Mesendoderm (in vitro differentiated cells): ENCODE data around the gene BFSP2.

Experiments used
- DNase-seq: peaks from one replicate; pipeline ENCODE4 v3.0.0; 2013
- H2AK5ac ChIP-seq: 2 replicates; pipeline ENCODE4 v1.6.1; 2013; ENCODE audit warnings: low read length, inconsistent platforms
- H2BK120ac ChIP-seq: 2 replicates; pipeline ENCODE4 v1.6.1; 2013; ENCODE audit warnings: low read depth, mild to moderate bottlenecking, low read length, moderate library complexity, mixed read lengths
- H2BK15ac ChIP-seq: replicated peaks from 2 replicates; pipeline ENCODE4 v1.6.1; 2013; ENCODE audit warnings: low read depth, mild to moderate bottlenecking, moderate library complexity
- H2BK5ac ChIP-seq: 2 replicates; pipeline ENCODE4 v1.6.1; 2013; ENCODE audit warnings: low read length, inconsistent platforms
- H3K18ac ChIP-seq: 2 replicates; pipeline ENCODE4 v1.6.1; 2013; ENCODE audit warnings: mild to moderate bottlenecking, low read length, mixed read lengths
- H3K23ac ChIP-seq: one replicate; pipeline ENCODE4 v1.6.1; 2013; ENCODE audit warnings: low read length
- H3K27ac ChIP-seq: 2 replicates; pipeline ENCODE4 v1.5.1; 2013; ENCODE audit warnings: low read depth, mild to moderate bottlenecking, inconsistent platforms, low read length, moderate library complexity
- H3K27me3 ChIP-seq: 2 replicates; pipeline ENCODE4 v1.6.1; 2013; ENCODE audit warnings: low read length, control low read depth, mild to moderate bottlenecking, inconsistent platforms; ENCODE audit not compliant: insufficient read depth, poor library complexity
- H3K36me3 ChIP-seq: 2 replicates; pipeline ENCODE4 v1.6.1; 2013; ENCODE audit warnings: low read length, inconsistent platforms; ENCODE audit not compliant: control insufficient read depth, insufficient read depth
- H3K4ac ChIP-seq: one replicate; pipeline ENCODE4 v1.6.1; 2013; ENCODE audit warnings: low read depth, mild to moderate bottlenecking, low read length, moderate library complexity
- H3K4me1 ChIP-seq: 2 replicates; pipeline ENCODE4 v1.6.1; 2013; ENCODE audit warnings: low read depth, low read length, inconsistent platforms; ENCODE audit not compliant: control insufficient read depth
- H3K4me2 ChIP-seq: 2 replicates; pipeline ENCODE4 v1.6.1; 2013; ENCODE audit warnings: low read length
- H3K4me3 ChIP-seq: 2 replicates; pipeline ENCODE4 v1.5.1; 2013; ENCODE audit warnings: mild to moderate bottlenecking, low read length
- H3K56ac ChIP-seq: one replicate; pipeline ENCODE4 v1.6.1; 2013; ENCODE audit warnings: low read length
- H3K79me1 ChIP-seq: 2 replicates; pipeline ENCODE4 v1.6.1; 2013; ENCODE audit warnings: low read length, inconsistent platforms
- H3K79me2 ChIP-seq: 2 replicates; pipeline ENCODE4 v1.6.1; 2013; ENCODE audit warnings: mild to moderate bottlenecking, low read length; ENCODE audit not compliant: control insufficient read depth, insufficient read depth
- H3K9ac ChIP-seq: 2 replicates; pipeline ENCODE4 v1.6.1; 2013; ENCODE audit warnings: low read length, inconsistent platforms
- H4K5ac ChIP-seq: one replicate; pipeline ENCODE4 v1.6.1; 2013; ENCODE audit warnings: low read length
- H4K8ac ChIP-seq: one replicate; pipeline ENCODE4 v1.6.1; 2013; ENCODE audit warnings: low read depth, mild to moderate bottlenecking, control low read depth, low read length, moderate library complexity
- WGBS: extraction: QIAGEN DNeasy Blood & Tissue Kit; methylation state at CpG from one replicate; pipeline ENCODE4 v1.1.7; 2013; ENCODE audit warnings: low lambda C conversion rate, missing lambda C conversion rate; ENCODE audit not compliant: insufficient coverage; ENCODE audit errors: extremely low coverage; 5-methylcytosine and 5-hydroxymethylcytosine counted together

Gene BFSP2

DNA sequence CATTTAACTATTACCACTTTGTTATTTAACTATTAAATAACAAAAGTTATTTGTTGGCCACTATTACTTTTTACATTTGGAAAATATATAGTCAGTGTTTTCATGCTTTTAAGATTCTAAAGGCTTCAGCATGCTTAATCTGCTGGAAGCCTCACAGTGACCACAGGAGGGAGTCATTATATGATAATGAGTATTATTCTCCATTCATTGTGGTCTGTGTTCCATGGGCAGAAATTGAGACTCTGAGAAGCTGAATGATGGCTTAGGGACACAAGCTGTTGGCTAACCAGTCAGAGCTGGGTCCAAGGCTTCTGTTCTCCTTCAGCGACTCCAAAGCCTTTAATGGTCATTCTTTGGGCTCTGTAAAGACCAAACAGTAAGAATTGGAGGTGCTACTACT is 64.7 kb downstream of the BFSP2 start:
- WGBS = no CpG with 5 or more reads among the region's 1 CpG
- no peaks in the 10 kb centered on the region for H3K4me1 ChIP-seq

DNA sequence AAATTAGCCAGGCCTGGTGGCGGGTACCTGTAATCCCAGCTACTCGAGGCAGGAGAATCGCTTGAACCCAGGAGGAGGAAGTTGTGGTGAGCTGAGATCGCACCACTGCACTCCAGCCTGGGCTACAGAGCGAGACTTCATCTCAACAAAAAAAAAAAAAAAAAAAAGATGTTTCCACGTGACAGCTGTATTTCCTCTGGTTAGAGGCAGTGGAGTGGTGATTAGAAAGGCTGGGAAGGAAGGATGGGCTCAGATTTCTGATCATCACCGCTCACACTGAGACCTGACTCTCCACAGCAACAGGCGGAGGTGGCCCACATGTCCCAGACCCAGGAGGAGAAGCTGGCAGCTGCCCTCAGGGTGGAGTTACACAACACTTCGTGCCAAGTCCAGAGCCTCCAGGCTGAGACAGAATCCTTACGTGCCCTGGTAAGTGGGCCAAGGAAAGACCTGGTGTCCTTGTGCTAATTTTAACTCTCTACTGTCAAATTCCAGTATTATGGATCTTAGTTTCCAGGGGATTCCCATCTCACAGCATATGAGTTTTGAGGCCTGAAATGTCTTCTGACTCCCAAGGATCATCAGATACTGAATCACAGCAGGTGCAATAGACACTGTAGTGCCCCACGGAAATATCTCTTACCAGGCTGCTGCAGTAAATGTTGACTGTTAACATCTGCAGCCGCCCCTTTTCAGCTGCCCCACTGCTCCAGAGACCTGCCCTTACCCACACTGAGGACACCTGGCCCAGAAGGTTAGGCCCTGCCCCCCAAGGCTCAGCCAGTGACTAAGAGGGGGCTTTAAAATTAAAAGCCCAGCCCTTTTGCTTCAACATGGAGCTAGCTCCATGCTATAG is 66.9 kb downstream of the BFSP2 start:
- H3K79me2 ChIP-seq = no peaks in the 10 kb centered on the region
- H3K4me3 ChIP-seq = no peak overlapping the region
- H3K79me1 ChIP-seq = no peaks in the 10 kb centered on the region
- WGBS = no CpG with 5 or more reads among the region's 12 CpGs
- H3K23ac ChIP-seq = no peak overlapping the region
- no peak overlapping the region for H2BK5ac ChIP-seq
- H3K4me1 ChIP-seq = no peaks in the 10 kb centered on the region
- no peak for DNase-seq
- H3K27ac ChIP-seq = no peak overlapping the region
- no peak overlapping the region for H3K4me2 ChIP-seq
- no peaks in the 10 kb centered on the region for H3K27me3 ChIP-seq
- H3K9ac ChIP-seq = no peak overlapping the region
- no peak overlapping the region for H3K18ac ChIP-seq
- no peak overlapping the region for H2BK120ac ChIP-seq
- H4K8ac ChIP-seq = no peak overlapping the region
- H2BK15ac ChIP-seq = no peak overlapping the region
- no peak overlapping the region for H4K5ac ChIP-seq
- H3K4ac ChIP-seq = no peak overlapping the region
- H2AK5ac ChIP-seq = no peak overlapping the region
- no peak overlapping the region for H3K56ac ChIP-seq
- no peaks in the 10 kb centered on the region for H3K36me3 ChIP-seq

More for the DNA sequence above, 64.7 kb downstream of the BFSP2 start:
- DNase-seq = no peak
- H3K79me2 ChIP-seq = no peaks in the 10 kb centered on the region
- H4K5ac ChIP-seq = no peak overlapping the region
- H4K8ac ChIP-seq = no peak overlapping the region
- H3K18ac ChIP-seq = no peak overlapping the region
- no peak overlapping the region for H2BK15ac ChIP-seq
- H3K36me3 ChIP-seq = no peaks in the 10 kb centered on the region
- H3K79me1 ChIP-seq = no peaks in the 10 kb centered on the region
- H3K56ac ChIP-seq = no peak overlapping the region
- H3K23ac ChIP-seq = no peak overlapping the region
- no peak overlapping the region for H3K9ac ChIP-seq
- H3K4ac ChIP-seq = no peak overlapping the region
- H3K27ac ChIP-seq = no peak overlapping the region
- H3K27me3 ChIP-seq = no peaks in the 10 kb centered on the region
- H3K4me2 ChIP-seq = no peak overlapping the region
- H2AK5ac ChIP-seq = no peak overlapping the region
- no peak overlapping the region for H2BK5ac ChIP-seq
- no peak overlapping the region for H3K4me3 ChIP-seq
- no peak overlapping the region for H2BK120ac ChIP-seq

DNA sequence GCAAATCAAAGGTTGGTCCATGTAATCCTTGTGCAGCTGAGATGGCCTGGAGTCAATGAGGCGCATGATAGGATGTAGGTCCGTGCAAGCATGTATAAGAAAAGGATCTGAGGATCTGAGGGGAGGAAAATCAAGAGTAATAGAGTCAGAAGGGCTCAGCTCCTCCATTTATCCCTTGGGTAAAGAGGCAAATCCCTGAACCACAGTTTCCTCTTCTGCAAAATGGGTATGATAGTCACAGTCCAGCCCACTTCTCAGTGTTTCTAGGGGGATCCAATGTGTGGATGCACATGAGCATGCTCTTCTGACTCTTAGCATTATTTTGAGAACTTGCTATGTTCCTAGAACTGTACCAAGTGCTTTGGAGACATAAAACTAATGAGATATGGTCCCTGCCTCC is 67.9 kb downstream of the BFSP2 start:
- H3K79me2 ChIP-seq = no peaks in the 10 kb centered on the region
- no peak overlapping the region for H2BK120ac ChIP-seq
- H2BK15ac ChIP-seq = no peak overlapping the region
- no peak overlapping the region for H3K18ac ChIP-seq
- no peaks in the 10 kb centered on the region for H3K36me3 ChIP-seq
- no peak for DNase-seq
- H3K4ac ChIP-seq = no peak overlapping the region
- no peak overlapping the region for H4K5ac ChIP-seq
- no peak overlapping the region for H3K23ac ChIP-seq
- WGBS = no CpG with 5 or more reads among the region's 2 CpGs
- H3K4me3 ChIP-seq = no peak overlapping the region
- H3K9ac ChIP-seq = no peak overlapping the region
- no peak overlapping the region for H2BK5ac ChIP-seq
- no peaks in the 10 kb centered on the region for H3K79me1 ChIP-seq
- H3K27me3 ChIP-seq = no peaks in the 10 kb centered on the region
- no peak overlapping the region for H3K56ac ChIP-seq
- no peak overlapping the region for H4K8ac ChIP-seq
- no peak overlapping the region for H3K4me2 ChIP-seq
- no peak overlapping the region for H2AK5ac ChIP-seq
- no peaks in the 10 kb centered on the region for H3K4me1 ChIP-seq
- no peak overlapping the region for H3K27ac ChIP-seq

DNA sequence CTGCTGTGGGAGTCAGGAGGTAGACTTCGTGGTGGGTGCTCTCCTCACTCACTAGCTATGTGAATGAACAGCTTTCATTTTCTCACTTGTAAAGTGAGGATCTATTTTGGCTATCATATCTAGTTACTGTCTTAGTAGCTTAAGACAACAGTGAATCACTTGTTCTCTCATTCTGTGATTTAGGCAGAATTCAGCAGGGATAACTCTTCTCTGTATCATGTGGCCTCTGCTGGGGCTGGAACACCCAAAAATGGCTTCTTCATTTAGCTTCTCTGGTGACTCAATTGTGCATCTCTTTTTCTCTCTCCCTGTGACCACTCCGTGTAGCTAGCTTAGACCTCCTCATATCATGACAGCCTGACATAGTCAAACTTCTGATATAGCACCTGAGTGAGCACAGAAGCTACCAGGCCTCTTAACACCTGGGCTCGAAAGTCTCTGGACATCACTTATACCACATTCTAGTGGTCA is 68.4 kb downstream of the BFSP2 start:
- Histone ChIP-seq H2BK5ac (no peak overlapping the region), H3K4me3 (no peak overlapping the region), H3K9ac (no peak overlapping the region), H3K27me3 (no peaks in the 10 kb centered on the region), H3K4ac (no peak overlapping the region), H3K36me3 (no peaks in the 10 kb centered on the region), H3K23ac (no peak overlapping the region), H2BK15ac (no peak overlapping the region), H3K79me1 (no peaks in the 10 kb centered on the region), H3K4me1 (no peaks in the 10 kb centered on the region), H3K56ac (no peak overlapping the region), H3K79me2 (no peaks in the 10 kb centered on the region), H3K18ac (no peak overlapping the region), H3K4me2 (no peak overlapping the region), H4K5ac (no peak overlapping the region), H4K8ac (no peak overlapping the region), H2AK5ac (no peak overlapping the region), H2BK120ac (no peak overlapping the region), H3K27ac (no peak overlapping the region)
- no peak for DNase-seq
- no CpG with 5 or more reads among the region's 3 CpGs for WGBS

- Histone ChIP-seq H3K23ac (no peak overlapping the region), H3K4me2 (no peak overlapping the region), H3K27me3 (no peaks in the 10 kb centered on the region), H3K4me1 (no peaks in the 10 kb centered on the region), H2AK5ac (no peak overlapping the region), H2BK5ac (no peak overlapping the region), H3K18ac (no peak overlapping the region), H3K4me3 (no peak overlapping the region), H4K5ac (no peak overlapping the region), H3K4ac (no peak overlapping the region), H3K56ac (no peak overlapping the region), H3K79me1 (no peaks in the 10 kb centered on the region), H2BK15ac (no peak overlapping the region), H3K36me3 (no peaks in the 10 kb centered on the region), H3K79me2 (no peaks in the 10 kb centered on the region), H2BK120ac (no peak overlapping the region), H4K8ac (no peak overlapping the region), H3K9ac (no peak overlapping the region), H3K27ac (no peak overlapping the region)
- DNase-seq = no peak
- WGBS = no CpG with 5 or more reads among the region's 7 CpGs
Measured at GRCh38 chr3:133469140-133469731, 69.4 kb downstream of the BFSP2 start.
